Measurements from ENCODE around the gene NCAN. TPM values are rescaled to one million over a fixed set of nuclear protein-coding genes. Genes with fewer than 3 reads are reported as not detected.

The NCAN gene
- total RNA-seq, 1 donor from 2014 or later, result not detected

DNA sequence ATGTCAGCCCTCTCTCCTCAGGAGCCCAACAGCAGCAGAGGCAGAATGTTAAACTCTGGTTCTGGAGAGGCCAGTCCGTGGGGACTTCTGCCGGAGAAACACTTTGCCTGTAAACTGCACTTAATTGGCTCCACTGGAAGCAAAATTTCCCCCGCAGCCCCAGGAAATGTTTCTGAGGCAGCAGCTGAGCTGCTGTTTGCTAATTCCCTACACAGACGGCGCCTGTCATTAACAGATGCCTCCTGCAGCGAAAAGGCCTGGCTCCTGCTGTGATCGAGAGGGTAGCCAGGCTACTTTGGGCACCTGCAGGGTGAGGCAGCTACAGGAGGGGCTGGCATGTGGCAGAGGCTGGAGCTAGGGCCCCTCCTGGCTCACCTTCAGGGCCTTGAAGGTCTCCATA, 66.6 kb downstream of the NCAN start:
- Mint-ChIP-seq H3K36me3 (ENCODE audit: low read depth) (peaks cover 11% of the 10 kb centered on the region), H3K27me3 (ENCODE audit: low read depth) (no peaks in the 10 kb centered on the region), H3K9me3 (ENCODE audit: low read depth) (no peaks in the 10 kb centered on the region), H3K4me1 (ENCODE audit: low read depth) (peaks cover 22% of the 10 kb centered on the region), H3K27ac (ENCODE audit: unreplicated experiment) (peak overlapping the region; percentile 75), H3K4me3 (ENCODE audit: unreplicated experiment) (no peak overlapping the region)
- no peak for DNase-seq (ENCODE audit: low spot score)
- TF ChIP-seq, protein P1, sequence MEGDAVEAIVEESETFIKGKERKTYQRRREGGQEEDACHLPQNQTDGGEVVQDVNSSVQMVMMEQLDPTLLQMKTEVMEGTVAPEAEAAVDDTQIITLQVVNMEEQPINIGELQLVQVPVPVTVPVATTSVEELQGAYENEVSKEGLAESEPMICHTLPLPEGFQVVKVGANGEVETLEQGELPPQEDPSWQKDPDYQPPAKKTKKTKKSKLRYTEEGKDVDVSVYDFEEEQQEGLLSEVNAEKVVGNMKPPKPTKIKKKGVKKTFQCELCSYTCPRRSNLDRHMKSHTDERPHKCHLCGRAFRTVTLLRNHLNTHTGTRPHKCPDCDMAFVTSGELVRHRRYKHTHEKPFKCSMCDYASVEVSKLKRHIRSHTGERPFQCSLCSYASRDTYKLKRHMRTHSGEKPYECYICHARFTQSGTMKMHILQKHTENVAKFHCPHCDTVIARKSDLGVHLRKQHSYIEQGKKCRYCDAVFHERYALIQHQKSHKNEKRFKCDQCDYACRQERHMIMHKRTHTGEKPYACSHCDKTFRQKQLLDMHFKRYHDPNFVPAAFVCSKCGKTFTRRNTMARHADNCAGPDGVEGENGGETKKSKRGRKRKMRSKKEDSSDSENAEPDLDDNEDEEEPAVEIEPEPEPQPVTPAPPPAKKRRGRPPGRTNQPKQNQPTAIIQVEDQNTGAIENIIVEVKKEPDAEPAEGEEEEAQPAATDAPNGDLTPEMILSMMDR (IDR thresholded peaks at IDR 0.05), result no peak

DNA sequence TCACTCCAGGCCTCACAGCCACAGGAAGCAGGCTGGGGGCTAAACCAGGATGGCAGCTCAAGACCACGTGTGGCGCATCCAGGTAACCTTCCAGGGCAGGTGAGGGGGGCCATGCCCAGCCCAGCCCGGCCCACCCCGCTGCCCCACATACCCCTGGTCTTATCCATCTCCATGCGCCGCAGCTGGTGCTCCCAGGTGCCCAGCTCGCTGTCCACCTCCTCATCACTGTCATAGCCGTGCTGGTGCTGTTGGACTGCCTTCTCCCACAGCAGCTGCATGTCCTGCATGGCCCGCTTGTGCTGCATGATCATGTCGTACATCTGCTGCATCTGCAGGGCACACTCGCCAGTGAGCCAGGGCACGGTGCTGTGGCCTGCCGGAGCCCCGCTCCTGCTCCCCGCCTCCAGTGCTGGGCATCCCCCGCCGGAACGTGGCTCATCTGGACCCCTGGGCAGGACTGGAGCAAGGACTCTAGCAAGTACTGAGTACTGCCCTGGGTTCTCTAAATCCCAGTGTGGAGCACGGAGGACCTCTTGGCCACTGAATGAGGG, 67.4 kb downstream of the NCAN start:
- TF ChIP-seq, protein P1 (IDR thresholded peaks at IDR 0.05), result no peak

DNA sequence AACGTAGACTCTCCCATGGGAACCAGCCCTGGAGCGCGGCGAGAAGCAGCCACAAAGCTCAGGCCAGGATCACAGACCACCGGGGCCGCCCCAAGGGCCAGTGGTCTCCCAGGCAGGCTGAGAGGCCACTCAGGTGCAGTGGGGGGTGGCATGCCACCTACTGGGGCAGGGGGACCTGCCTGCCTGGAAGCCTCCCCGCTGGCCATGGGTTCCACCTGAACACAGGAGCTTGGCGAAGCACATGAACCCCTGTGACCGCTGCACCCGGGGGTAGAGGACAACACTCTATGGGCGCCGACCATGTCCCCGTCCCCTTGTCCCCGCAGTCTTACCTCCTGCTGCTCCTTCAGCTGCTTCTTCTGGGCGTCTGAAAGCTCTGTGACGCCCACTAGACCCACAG, 68.1 kb downstream of the NCAN start:
- DNase-seq (ENCODE audit: low spot score), result peak; percentile 93
- TF ChIP-seq, protein P1 (IDR thresholded peaks at IDR 0.05), result no peak
- Mint-ChIP-seq H3K27me3 (ENCODE audit: low read depth) (no peaks in the 10 kb centered on the region), H3K36me3 (ENCODE audit: low read depth) (peaks cover 19% of the 10 kb centered on the region), H3K4me3 (ENCODE audit: unreplicated experiment) (no peak overlapping the region), H3K9me3 (ENCODE audit: low read depth) (peaks cover 4% of the 10 kb centered on the region), H3K4me1 (ENCODE audit: low read depth) (peaks cover 18% of the 10 kb centered on the region), H3K27ac (ENCODE audit: unreplicated experiment) (no peak overlapping the region)

More for the DNA sequence above, 67.4 kb downstream of the NCAN start:
- H3K4me3 Mint-ChIP-seq (ENCODE audit: unreplicated experiment), result no peak overlapping the region
- H3K36me3 Mint-ChIP-seq (ENCODE audit: low read depth), result peaks cover 14% of the 10 kb centered on the region
- no peak for DNase-seq (ENCODE audit: low spot score)
- H3K27ac Mint-ChIP-seq (ENCODE audit: unreplicated experiment), result no peak overlapping the region
- no peaks in the 10 kb centered on the region for H3K27me3 Mint-ChIP-seq (ENCODE audit: low read depth)
- no peaks in the 10 kb centered on the region for H3K9me3 Mint-ChIP-seq (ENCODE audit: low read depth)
- peaks cover 18% of the 10 kb centered on the region for H3K4me1 Mint-ChIP-seq (ENCODE audit: low read depth)

DNA sequence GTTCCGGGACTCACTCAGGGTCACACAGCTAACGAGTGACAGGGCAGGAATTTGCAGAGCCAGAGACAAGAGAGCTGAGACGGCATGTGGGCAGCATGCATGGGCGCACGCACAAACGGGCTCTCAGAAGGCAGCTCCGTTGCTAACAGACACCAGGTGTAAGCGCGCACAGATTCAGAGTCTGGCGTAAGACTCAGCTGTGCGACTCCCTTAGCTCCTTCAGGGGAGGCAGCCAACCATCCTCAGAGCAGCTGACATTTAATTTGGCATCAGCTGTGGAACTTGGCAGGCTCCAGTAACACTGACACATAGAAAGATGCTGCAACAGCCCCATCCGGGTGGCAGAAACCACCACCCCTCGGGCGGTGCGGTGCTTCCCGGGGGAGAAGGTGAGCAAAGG, 68.8 kb downstream of the NCAN start:
- peaks cover 19% of the 10 kb centered on the region for H3K36me3 Mint-ChIP-seq (ENCODE audit: low read depth)
- peaks cover 4% of the 10 kb centered on the region for H3K9me3 Mint-ChIP-seq (ENCODE audit: low read depth)
- no peaks in the 10 kb centered on the region for H3K27me3 Mint-ChIP-seq (ENCODE audit: low read depth)
- TF ChIP-seq, protein P1 (IDR thresholded peaks at IDR 0.05), result no peak
- DNase-seq (ENCODE audit: low spot score), result no peak
- no peak overlapping the region for H3K4me3 Mint-ChIP-seq (ENCODE audit: unreplicated experiment)
- peaks cover 18% of the 10 kb centered on the region for H3K4me1 Mint-ChIP-seq (ENCODE audit: low read depth)
- no peak overlapping the region for H3K27ac Mint-ChIP-seq (ENCODE audit: unreplicated experiment)

DNA sequence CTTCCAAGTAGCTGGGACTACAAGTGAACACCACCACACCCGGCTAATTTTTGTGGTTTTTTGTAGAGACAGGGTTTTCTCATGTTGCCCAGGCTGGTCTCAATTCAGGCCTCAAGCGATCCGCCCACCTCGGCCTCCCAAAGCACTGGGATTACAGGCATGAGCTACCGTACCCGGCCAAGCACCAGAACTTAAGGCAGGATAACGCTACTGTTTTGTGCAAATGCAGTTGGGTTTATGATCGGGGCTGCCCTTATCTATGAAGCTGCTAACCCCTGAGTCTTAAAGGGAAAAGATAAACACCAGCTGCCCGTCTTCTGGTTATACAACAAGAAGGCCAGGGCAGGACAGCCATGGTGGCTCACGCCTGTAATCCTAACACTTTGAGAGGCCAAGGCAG, 73.9 kb downstream of the NCAN start:
- peaks cover 4% of the 10 kb centered on the region for H3K9me3 Mint-ChIP-seq (ENCODE audit: low read depth)
- no peaks in the 10 kb centered on the region for H3K4me1 Mint-ChIP-seq (ENCODE audit: low read depth)
- TF ChIP-seq, protein P1 (IDR thresholded peaks at IDR 0.05), result no peak
- no peak for DNase-seq (ENCODE audit: low spot score)
- no peak overlapping the region for H3K4me3 Mint-ChIP-seq (ENCODE audit: unreplicated experiment)
- no peak overlapping the region for H3K27ac Mint-ChIP-seq (ENCODE audit: unreplicated experiment)
- no peaks in the 10 kb centered on the region for H3K27me3 Mint-ChIP-seq (ENCODE audit: low read depth)
- peaks cover 25% of the 10 kb centered on the region for H3K36me3 Mint-ChIP-seq (ENCODE audit: low read depth)

Measured in chondrocyte (in vitro differentiated cells).